Retina (tissue), 1 donor: ENCODE measurements around the gene ZNF536.
"Not testable (repeated sequence)": the region's sequence is repeated elsewhere in the genome, so short reads cannot be mapped to it uniquely, and the experiment has no call there.

Source experiments
- DNase-seq: peaks from one replicate; pipeline ENCODE4 v3.0.0-alpha.2; 2016

Gene ZNF536

DNA sequence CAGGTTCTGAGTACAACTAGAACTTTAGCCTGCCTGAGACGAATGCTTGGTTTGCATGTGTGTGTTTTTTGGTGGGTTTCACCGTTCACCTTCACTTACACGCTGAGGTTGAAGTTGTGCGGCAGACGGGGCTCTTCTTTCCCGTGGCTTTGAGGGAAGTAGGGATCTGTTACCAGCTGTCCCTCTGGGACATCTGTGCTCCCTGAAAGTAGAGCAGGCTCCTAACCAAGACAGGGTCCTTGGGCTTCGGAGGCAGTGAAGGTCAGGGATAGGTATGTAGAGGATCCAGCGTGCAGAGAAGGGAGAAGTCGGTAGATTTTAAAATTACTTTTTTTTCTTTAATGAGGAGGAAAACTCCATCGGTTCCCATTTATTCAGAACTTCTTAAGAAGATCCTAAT, 48.7 kb downstream of the ZNF536 start:
- no peak for DNase-seq

DNA sequence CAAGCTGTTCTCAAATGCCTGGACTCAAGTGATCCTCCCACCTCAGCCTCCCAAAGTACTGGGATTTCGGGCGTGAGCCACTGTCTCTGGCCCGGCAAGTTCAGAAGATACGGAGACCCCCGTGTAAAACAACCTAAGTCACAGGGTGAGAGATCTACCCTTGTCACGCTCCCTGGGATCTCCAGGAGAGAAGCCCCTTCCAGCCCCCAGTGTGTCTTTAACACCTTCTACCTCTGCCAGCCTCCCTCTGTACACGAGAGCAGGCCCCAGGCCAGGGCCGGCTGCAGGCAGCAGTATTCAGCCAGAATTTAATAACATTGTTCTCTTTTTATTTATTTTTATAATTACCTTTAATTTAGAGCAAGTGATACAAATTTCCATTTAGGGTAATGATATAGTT, 49.4 kb downstream of the ZNF536 start:
- no peak for DNase-seq

DNA sequence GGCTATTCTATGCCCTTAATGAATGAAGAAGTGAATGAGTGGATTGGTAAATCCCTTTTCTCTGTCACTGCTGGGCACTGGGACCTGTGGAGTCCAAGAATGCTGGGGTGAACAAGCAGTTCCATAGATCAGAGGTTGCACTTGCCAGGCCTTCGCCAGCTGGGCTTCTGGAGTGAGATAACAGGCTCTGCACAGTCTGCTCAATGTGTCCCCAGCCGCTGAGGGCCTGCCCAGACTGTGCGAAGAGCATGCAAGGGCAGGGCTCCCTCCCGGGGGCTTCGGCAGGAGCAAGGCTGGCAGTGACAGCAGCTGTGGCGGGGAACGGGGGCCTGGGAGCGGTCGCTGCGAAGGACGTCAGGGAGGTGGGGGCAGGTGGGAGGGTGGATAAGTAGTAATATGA, 51.3 kb downstream of the ZNF536 start:
- no peak for DNase-seq

DNA sequence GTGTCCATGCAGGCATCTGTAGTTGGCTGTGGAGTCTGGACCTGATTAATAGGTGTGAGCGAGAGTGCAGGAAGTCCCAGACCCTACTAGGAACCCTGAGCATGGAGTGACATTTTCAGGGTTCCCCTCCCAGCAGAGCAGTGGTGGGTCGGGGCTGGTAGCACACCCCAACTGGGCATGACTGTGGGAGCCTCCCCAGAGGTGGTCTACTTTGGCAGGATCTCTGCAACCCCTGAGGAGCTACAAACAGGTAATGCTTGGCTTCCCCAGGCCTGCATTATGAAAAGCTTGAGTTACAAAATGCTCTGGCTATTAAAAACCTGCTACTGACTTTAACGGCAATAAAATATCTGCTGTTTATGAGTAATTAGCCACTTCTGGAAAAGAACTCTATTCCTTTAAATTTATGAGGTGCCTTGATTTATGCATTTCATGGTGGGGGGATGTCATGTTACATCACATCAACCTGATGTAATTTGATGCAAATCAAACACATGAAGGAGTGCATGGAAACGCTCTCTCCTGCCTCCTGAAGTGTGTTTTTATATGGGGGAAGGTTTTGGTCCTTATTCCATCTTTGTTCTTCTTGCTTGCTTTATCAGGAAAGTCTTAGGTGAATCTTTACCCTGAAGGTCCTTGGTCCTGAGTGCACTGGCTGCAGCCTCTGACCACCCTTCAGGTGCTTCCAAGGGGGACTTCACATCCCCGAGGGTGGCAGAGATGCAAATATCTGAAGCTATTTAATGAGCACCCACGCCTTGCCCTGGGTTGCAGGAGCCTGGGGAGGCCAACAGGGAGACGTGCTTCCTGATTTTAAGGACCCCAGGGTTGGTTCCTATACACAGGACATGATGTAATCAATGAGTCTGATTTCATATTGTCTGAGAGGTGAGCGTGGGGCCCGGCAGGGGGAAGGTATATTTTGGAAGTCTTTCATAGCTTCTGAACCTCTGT, 54.0 kb downstream of the ZNF536 start:
- no peak for DNase-seq

DNA sequence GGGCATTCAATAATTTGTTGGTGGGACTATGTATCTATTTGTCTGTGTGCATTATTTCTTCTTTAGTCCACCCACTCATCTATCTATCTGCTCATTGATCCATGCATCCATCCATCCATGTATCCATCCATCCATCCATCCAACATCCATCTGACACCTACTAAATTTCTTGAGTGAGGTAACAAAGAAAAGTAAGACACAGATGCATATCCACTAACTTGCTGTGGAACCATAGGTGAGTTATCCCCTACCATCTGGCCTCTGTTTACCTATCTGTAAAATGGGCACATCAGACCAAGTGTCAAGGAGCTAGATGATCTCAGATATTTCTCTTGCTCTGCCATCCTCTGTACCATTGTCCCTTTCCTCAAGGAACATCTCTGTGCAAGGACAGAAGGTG, 54.7 kb downstream of the ZNF536 start:
- DNase-seq, result no peak

DNA sequence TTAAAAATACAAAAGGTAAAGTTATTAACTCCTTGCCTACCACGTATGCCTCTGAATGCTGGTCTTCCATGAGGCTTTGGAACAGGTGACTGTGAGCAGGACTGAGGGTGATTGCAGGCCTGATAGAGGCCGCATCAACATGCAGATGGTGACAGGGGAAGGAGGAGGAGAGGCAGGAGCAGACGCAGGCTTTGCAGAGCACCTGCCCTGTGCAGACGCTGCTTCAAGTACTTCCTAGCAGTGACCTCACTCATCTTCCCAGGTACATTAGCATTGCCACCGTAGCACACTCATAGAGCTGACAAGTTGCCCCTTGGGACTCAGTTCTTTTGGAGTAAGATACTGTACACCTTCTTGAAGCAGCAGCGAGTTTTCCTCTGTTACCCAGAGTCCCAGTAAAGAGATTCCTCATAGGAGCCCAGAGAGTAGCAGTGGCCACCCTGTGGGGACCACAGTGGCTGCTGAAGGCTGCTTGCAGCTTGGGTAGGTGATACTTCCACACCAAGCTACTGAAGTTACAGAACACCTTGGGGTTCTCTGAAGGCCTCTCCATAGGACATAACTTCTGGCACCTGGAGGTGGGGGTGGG, 56.0 kb downstream of the ZNF536 start:
- DNase-seq, result no peak

DNA sequence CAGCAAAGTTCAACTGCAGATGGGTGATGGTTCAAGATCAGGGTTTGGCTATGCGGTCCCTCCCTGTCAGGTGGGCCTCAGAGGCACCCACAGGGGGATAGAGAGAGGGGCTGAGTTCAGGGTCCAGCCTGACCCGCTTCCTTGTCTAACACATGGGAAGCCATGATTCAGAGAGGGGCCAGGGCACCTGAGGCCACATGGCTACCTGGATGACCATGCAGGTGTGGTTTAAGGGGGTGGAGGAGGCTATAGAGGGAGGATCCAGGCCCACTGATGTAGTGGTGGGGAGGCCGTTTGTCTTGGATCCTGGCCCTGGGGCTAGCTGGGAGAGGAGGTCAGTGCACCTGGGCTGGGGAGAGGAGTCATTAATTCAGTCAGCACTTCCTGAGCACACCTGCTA, 56.7 kb downstream of the ZNF536 start:
- DNase-seq, result no peak

DNA sequence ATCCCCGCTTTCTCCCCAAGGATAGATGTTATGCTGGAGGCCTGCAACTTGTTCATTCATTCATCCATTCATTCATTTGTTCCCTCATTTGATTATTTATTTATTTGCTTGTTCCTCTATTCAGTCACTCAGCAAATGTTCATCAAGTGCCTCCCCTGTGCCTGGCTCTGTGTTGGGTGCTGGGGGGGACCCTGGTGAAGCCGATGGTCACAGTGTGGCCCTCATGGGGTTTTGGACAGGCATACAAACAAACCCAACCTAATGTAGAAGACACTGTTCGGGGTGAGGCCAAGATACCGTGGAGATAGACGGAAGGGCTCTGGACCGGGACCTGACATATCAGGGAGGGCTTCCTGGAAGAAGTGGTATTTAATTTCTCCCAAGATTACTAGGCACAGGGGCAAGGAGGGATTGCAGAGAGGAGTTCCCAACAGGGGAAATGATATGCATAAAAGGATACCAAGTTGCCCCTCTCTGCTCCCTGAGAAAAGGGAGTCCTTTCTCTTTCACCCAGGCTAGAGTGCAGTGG, 58.1 kb downstream of the ZNF536 start:
- DNase-seq, result no peak

DNA sequence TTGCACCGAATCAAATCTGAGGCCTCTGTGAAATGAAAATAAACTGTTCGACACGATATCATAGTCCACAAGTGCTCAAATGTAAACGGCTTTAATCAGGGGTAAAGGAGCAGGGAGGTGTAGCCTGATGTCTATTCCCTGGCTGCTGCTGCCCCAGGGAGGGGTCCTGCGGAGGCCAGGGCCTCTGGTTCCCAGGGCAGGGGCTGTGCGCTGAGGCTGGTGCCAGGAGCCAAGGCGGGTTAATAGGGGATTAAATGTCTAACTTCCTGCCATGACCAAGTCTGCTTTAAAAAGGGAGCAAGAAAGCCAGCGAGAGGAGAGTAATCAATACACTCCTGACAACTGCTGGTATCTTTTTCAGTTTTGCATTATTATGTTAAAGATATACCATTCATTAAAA, 59.4 kb downstream of the ZNF536 start:
- DNase-seq, result no peak

DNA sequence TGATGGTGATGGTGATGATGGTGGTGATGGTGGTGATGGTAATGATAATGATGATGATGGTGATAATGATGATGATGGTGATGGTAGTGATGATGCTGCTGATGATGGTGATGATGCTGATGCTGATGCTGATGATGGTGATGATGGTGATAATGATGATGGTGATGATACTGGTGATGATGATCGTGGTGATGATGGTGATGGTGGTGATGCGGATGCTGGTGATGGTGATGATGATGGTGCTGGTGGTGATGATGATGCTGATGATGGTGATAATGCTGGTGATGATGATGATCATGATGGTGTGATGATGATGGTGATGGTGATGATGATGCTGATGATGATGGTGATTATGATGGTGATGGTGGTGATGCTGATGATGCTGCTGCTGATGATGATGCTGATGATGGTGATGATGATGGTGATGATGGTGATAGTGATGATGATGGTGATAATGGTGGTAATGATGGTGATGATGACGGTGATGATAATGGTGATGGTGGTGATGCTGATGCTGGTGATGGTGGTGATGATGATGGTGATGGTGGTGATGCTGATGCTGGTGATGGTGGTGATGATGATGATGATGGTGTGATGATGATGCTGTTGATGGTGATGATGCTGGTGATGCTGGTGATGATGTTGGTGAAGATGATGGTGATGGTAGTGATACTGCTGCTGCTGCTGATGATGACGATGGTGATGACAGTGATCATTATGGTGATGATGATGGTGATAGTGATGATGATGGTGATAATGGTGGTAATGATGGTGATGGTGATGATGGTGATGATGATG, 62.8 kb downstream of the ZNF536 start:
- no peak for DNase-seq

DNA sequence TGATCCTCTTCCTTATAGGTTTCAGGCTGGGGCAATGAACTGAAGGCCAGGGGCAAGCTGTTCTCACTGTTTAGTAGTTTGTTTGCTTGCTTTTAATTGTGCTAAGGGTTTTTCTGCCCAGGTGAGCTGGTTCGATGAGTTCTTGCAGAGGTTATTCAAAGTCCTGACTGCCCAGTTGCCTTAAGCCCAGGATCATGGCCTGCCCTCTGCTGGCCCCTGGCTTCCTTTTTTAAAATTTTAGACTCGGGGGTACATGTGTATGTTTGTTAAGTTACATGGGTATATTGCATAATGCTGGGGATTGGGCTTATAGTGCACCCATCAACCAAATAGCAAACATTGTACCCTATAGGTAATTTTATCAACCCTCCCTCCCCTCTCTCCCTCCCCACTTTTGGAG, 65.7 kb downstream of the ZNF536 start:
- DNase-seq, result no peak

DNA sequence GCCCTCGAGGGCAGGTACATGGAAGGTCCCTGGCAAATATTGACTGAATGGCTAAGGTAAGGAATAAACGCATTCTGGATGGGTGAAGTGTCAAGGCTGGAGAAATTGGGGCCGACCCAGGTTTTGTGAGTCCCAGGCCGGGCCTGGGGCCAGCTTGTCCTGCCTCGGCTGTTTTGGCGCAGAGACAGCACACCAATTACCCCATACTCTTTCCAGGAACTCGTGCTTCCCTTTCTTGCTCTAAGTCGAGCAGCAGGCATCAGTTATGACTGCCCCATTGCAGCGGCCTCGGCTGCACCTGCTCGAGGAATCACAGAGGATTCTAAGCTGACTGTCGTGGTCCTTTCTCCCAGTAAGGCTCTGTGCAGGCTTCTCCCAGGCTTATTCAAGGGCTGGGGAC, 67.1 kb downstream of the ZNF536 start:
- DNase-seq, result no peak

DNA sequence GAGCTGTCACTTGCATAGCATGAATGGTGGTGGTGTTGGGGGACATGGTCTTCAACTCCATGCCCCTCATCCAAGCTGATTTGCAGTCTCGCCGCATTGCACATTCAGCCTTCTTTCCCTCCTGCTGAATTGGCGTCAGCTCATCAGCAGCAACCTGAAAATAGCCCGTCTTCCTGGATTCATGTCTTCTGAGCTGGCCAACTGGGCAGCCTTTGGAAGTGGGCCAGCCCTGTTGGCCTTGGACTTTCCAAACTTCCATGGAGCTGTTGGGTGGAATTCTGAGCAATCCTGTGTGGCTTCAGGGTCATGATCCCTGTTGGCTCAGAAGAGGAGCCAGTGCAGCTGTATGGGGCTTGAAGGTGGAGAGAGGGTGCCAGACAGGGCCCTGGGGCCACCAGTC, 68.8 kb downstream of the ZNF536 start:
- no peak for DNase-seq

DNA sequence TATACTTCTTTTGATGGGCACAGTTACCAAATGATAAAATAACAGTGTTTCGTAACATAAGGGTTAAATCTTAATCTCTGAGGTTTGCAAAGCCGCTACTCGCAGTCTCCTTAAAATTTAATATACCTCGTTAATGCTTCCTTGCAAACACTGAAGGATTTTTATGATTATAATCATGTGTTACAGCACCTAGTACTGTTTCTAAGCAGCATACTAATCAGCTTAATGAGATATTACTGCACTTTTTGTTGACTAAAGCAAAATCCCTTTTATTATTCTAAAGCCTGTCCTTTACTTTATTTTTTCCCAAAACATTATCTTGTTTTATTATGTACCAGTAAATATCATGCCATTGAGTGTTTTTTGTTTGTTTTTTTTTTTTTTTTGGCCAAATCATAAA, 70.5 kb downstream of the ZNF536 start:
- no peak for DNase-seq

DNA sequence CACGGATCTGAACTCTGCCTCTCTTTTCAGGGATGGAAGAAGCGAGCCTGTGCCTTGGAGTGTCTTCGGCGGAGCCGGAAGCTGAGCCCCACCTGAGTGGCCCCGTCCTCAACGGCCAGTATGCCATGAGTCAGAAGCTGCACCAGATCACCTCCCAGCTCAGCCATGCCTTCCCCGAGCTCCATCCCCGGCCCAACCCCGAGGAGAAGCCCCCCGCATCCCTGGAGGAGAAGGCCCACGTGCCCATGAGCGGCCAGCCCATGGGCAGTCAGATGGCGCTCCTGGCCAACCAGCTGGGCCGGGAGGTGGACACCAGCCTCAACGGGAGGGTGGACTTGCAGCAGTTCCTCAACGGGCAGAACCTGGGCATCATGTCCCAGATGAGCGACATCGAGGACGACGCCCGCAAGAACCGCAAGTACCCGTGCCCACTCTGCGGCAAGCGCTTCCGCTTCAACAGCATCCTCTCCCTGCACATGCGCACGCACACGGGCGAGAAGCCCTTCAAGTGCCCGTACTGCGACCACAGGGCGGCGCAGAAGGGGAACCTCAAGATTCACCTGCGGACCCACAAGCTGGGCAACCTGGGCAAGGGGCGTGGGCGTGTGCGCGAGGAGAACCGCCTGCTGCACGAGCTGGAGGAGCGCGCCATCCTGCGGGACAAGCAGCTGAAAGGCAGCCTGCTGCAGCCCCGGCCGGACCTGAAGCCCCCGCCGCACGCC, 71.5 kb downstream of the ZNF536 start:
- no peak for DNase-seq

DNA sequence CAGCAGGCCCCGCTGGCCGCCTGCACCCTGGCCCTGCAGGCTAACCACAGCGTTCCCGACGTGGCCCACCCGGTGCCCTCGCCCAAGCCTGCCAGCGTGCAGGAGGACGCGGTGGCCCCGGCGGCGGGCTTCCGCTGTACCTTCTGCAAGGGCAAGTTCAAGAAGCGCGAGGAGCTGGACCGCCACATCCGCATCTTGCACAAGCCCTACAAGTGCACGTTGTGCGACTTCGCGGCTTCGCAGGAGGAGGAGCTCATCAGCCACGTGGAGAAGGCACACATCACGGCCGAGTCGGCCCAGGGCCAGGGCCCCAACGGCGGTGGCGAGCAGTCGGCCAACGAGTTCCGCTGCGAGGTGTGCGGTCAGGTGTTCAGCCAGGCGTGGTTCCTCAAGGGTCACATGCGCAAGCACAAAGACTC, 72.1 kb downstream of the ZNF536 start:
- DNase-seq, result no peak

DNA sequence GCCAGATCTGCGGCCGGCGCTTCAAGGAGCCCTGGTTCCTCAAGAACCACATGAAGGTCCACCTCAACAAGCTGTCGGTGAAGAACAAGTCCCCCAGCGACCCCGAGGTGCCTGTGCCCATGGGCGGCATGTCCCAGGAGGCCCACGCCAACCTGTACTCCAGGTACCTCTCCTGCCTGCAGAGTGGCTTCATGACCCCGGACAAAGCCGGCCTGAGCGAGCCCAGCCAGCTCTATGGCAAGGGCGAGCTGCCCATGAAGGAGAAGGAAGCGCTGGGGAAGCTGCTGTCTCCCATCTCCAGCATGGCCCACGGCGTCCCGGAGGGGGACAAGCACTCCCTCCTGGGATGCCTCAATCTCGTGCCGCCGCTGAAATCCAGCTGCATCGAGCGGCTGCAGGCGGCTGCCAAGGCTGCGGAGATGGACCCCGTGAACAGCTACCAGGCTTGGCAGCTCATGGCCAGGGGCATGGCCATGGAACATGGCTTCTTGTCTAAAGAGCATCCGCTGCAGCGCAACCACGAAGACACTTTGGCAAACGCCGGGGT, 72.6 kb downstream of the ZNF536 start:
- no peak for DNase-seq

DNA sequence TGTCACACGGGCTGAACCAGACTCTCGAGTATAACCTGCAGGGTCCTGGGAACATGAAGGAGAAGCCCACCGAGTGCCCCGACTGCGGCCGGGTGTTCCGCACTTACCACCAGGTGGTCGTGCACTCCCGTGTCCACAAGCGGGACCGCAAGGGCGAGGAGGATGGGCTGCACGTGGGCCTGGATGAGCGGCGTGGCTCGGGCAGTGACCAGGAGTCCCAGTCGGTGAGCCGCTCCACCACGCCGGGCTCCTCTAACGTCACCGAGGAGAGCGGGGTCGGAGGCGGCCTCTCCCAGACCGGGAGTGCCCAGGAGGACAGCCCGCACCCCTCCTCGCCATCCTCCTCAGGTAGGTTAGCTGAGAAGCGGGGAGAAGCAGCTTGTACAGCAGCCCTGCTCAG, 73.2 kb downstream of the ZNF536 start:
- no peak for DNase-seq

DNA sequence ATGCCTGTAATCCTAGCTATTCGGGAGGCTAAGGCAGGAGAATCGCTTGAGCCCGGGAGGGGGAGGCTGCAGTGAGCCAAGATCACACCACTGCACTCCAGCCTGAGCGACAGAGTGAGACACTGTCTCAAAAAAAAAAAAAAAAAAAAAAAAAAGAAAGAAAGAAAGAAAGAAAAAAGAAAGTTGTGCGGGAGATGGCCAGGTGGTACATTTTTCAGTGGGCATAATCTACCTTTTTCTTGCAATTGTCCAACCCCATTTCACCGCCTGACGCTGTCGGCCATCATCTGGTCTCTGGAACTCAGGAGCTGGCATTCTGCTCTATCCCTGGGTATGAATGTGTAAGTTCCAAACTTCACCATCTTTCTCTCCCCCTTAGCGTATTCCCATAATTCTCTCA, 73.9 kb downstream of the ZNF536 start:
- DNase-seq, result not testable (repeated sequence)

DNA sequence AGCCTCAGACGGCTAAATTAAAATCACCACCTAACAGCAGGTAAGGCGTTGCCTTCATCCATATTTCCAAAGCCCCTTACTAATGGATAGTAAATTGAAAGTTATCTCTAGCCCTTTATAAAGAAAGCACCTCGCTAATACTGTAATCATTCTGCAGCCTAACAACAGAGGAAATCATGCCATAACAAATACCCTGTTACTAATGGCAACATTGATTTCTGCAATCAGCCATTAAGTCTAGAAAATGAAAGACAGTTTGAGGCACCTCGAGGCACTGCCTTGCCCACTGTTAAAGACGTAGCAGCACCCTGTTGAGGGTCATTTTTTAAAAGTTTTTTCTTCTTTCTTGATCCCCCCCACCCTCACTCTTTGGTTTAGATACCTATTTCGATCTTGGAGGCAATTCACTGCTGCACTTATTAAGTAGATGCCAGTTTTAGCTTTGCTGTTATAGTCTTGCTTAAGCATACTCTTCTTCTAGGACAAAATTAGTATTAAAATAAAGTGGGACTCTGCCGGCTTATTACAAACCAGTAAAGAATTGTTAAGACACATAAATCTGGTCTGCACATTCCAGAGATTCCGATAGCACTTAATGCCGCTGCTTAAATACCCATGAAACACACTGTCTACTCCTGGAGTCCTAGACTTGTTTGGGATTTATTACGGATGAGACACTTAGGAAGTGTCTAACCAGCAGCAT, 74.8 kb downstream of the ZNF536 start:
- no peak for DNase-seq

DNA sequence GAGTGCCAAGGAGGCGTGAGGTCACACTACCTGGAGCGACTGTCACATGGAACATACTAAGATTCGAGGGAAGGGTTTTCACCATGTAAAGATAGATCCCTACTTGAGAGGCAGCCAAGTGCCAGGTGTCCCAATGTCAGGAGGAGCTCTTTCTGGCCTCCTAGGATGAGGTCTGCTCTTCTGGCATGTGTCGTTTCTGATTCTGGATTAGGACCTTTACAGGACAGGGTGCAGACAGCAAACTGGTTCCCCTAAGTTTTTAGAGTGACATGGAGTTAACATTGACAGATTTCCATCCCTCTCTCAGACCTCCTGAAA, 75.3 kb downstream of the ZNF536 start:
- DNase-seq, result no peak
